NCI-H1417 (cell line): Measurements from ENCODE around the gene UNC13A.
"Not testable (repeated sequence)": the region's sequence is repeated elsewhere in the genome, so short reads cannot be mapped to it uniquely, and the experiment has no call there.

Source experiments
- DNase-seq, 3 experiments: peaks; one replicate each; lab custom pipeline; 2025; lab: John Stamatoyannopoulos, UW

The UNC13A gene

GRCh38 chr19:17604372-17605025, 83.7 kb downstream of the UNC13A start:
- no peak for DNase-seq

GRCh38 chr19:17602872-17603510, 85.2 kb downstream of the UNC13A start:
- DNase-seq, result no peak

GRCh38 chr19:17602217-17602616, 85.9 kb downstream of the UNC13A start:
- no peak for DNase-seq

- DNase-seq, result no peak
These were observed 86.5 kb downstream of the UNC13A start for GRCh38 chr19:17601683-17602082.

GRCh38 chr19:17599780-17600179, 88.4 kb downstream of the UNC13A start:
- DNase-seq, result no peak

GRCh38 chr19:17598953-17599352, 89.2 kb downstream of the UNC13A start:
- DNase-seq, result no peak

- not testable (repeated sequence) for DNase-seq
These were observed 90.1 kb downstream of the UNC13A start for GRCh38 chr19:17598063-17598462.

- not testable (repeated sequence) for DNase-seq
These were observed 93.9 kb downstream of the UNC13A start for GRCh38 chr19:17594296-17594695.

GRCh38 chr19:17590866-17591265, 97.3 kb downstream of the UNC13A start:
- no peak for DNase-seq

- DNase-seq, result not testable (repeated sequence)
These were observed 102.8 kb downstream of the UNC13A start for GRCh38 chr19:17585395-17585794.

- no peak for DNase-seq
These were observed 104.0 kb downstream of the UNC13A start for GRCh38 chr19:17584132-17584531.

GRCh38 chr19:17582613-17583012, 105.5 kb downstream of the UNC13A start:
- DNase-seq, result no peak

- no peak for DNase-seq
These were observed 106.8 kb downstream of the UNC13A start for GRCh38 chr19:17581211-17581874.

- DNase-seq, result no peak
These were observed 107.5 kb downstream of the UNC13A start for GRCh38 chr19:17580470-17581144.

GRCh38 chr19:17579661-17580244, 108.4 kb downstream of the UNC13A start:
- peak in 2 of 3 experiments; percentile 34 to 65 for DNase-seq

- DNase-seq, result no peak
These were observed 110.6 kb downstream of the UNC13A start for GRCh38 chr19:17577457-17578097.

GRCh38 chr19:17576758-17577456, 111.2 kb downstream of the UNC13A start:
- peak in 1 of 3 experiments; percentile 5 for DNase-seq

GRCh38 chr19:17575871-17576757, 112.0 kb downstream of the UNC13A start:
- no peak for DNase-seq

- no peak for DNase-seq
These were observed 115.5 kb downstream of the UNC13A start for GRCh38 chr19:17572638-17573037.

- peak in 1 of 3 experiments; percentile 56 for DNase-seq
These were observed 117.4 kb downstream of the UNC13A start for GRCh38 chr19:17570791-17571190.
